K562 (cell line): ENCODE results near the gene OFD1. TPM values are rescaled to one million over a fixed set of nuclear protein-coding genes. Genes with fewer than 3 reads are reported as not detected.

Experiments used
- ATAC-seq: fragments of 200-7000 bp; cut with Tn5 transposase; 3 replicates; pipeline ENCODE4 v1.9.1; 2020; ENCODE audit warnings: moderate library complexity
- BruUV-seq: library from RNA; stranded (reverse); fragments of 400-500 nt; replicated peaks from 2 replicates; lab custom pipeline; 2021; lab: Mats Ljungman, UMichigan
- CTCF ChIA-PET: fragments of 300-600 bp; formaldehyde crosslinking; extraction: SDS; loops from one replicate; lab custom pipeline; 2021; ENCODE audit warnings: low intra/inter-chr PET ratio; lab: Yijun Ruan, JAX
- POLR2A ChIA-PET: fragments of 300-600, 350-650 bp; sonication (Branson Sonifier 250); formaldehyde crosslinking; extraction: SDS; loops from one replicate; lab custom pipeline; 2021; ENCODE audit warnings: antibody characterized with exemption, inconsistent platforms; lab: Yijun Ruan, JAX
- DNase-seq, 4 experiments: peaks; one replicate each; pipeline versions ENCODE4 v3.0.0 to v3.0.0-alpha.2; 2011 to 2018; ENCODE audit warnings: low spot score in 3 of 4, mixed read lengths in 3 of 4; ENCODE audit errors: extremely low read depth in 1 of 4
- FAIRE-seq: peaks from 2 replicates; lab custom pipeline; 2011; peaks lifted over from hg19 to GRCh38; lab: Jason Lieb, UNC
- H2AFZ ChIP-seq: 2 replicates; pipeline ENCODE4 v1.6.0; 2011; ENCODE audit warnings: low read depth, low read length, control low read depth, inconsistent platforms
- H3K27ac ChIP-seq: fragments of 200-600 bp; 3 replicates; pipeline ENCODE4 v1.8.0; 2011; ENCODE audit warnings: low read depth, mild to moderate bottlenecking, control low read depth, inconsistent platforms, low read length, moderate library complexity, mixed read lengths; ENCODE audit errors: extremely low read depth
- H3K27me3 ChIP-seq, 2 experiments: fragments of 300-600 bp in 1 of 2; 2 replicates in 1 of 2; 3 replicates in 1 of 2; pipeline versions ENCODE4 v1.6.0 to v1.8.0; 2011; ENCODE audit warnings: inconsistent platforms in 2 of 2, low read length in 2 of 2, mild to moderate bottlenecking in 1 of 2, mixed read lengths in 1 of 2, moderate library complexity in 1 of 2; ENCODE audit not compliant: control insufficient read depth in 2 of 2, insufficient read depth in 2 of 2
- H3K36me3 ChIP-seq: fragments of 300-600 bp; 3 replicates; pipeline ENCODE4 v1.8.0; 2011; ENCODE audit warnings: mild to moderate bottlenecking, low read length, inconsistent platforms; ENCODE audit not compliant: control insufficient read depth, insufficient read depth
- H3K4me1 ChIP-seq, 2 experiments: fragments of 200-600 bp in 1 of 2; replicated peaks in 1 of 2; 2 replicates in 1 of 2; 3 replicates in 1 of 2; pipeline versions ENCODE4 v1.5.1 to v1.8.0; 2011; ENCODE audit warnings: inconsistent platforms in 2 of 2, low read length in 2 of 2, mild to moderate bottlenecking in 1 of 2, mixed read lengths in 1 of 2, moderate library complexity in 1 of 2; ENCODE audit not compliant: control insufficient read depth in 2 of 2, insufficient read depth in 2 of 2
- H3K4me2 ChIP-seq: 2 replicates; pipeline ENCODE4 v1.6.1; 2011; ENCODE audit warnings: low read length, control low read depth, inconsistent platforms, mixed read lengths; ENCODE audit not compliant: insufficient read depth
- H3K4me3 ChIP-seq: fragments of 200-600 bp; sonication (generic), shearing (Covaris generic); 2 replicates; pipeline ENCODE4 v1.5.1; 2016; ENCODE audit warnings: control low read depth, inconsistent platforms
- H3K79me2 ChIP-seq: fragments of 200-600 bp; 3 replicates; pipeline ENCODE4 v1.8.0; 2011; ENCODE audit warnings: low read length, inconsistent platforms; ENCODE audit not compliant: control insufficient read depth, insufficient read depth
- H3K9ac ChIP-seq, 2 experiments: 2 replicates each; pipeline versions ENCODE4 v1.6.0 to v1.6.1; 2011; ENCODE audit warnings: low read depth in 2 of 2, low read length in 2 of 2, control low read depth in 1 of 2, inconsistent platforms in 1 of 2, mild to moderate bottlenecking in 1 of 2, mixed read lengths in 1 of 2; ENCODE audit not compliant: insufficient read depth in 1 of 2
- H3K9me1 ChIP-seq: one replicate; pipeline ENCODE4 v1.6.0; 2011; ENCODE audit warnings: inconsistent platforms, mild to moderate bottlenecking, low read length, moderate library complexity; ENCODE audit not compliant: control insufficient read depth, insufficient read depth
- H3K9me3 ChIP-seq: replicated peaks from 2 replicates; pipeline ENCODE4 v1.5.1; 2011; ENCODE audit warnings: low read depth, low read length, inconsistent platforms; ENCODE audit not compliant: control insufficient read depth, insufficient read depth
- H4K20me1 ChIP-seq: replicated peaks from 2 replicates; pipeline ENCODE4 v1.6.1; 2011; ENCODE audit warnings: low read length, inconsistent platforms, mixed read lengths; ENCODE audit not compliant: control insufficient read depth, insufficient read depth
- CCAR2 ChIP-seq: fragments of 200-400 bp; formaldehyde crosslinking; IDR thresholded peaks from 2 replicates; pipeline ENCODE4 v1.6.1; 2017; ENCODE audit warnings: mild to moderate bottlenecking, low read depth, low read length
- FOXM1 ChIP-seq, 2 experiments: fragments of 450-650 bp in 1 of 2; sonication (generic) in 1 of 2; formaldehyde crosslinking in 1 of 2; IDR thresholded peaks; 2 replicates each; pipeline versions ENCODE4 v1.6.1 to v1.9.0; 2017 to 2022; ENCODE audit warnings: low read depth in 2 of 2, mild to moderate bottlenecking in 2 of 2, missing genetic modification reagents in 1 of 2, moderate library complexity in 1 of 2
- L3MBTL2 ChIP-seq: fragments of 450-650 bp; IDR thresholded peaks from 2 replicates; pipeline ENCODE4 v1.6.1; 2016; ENCODE audit warnings: mild to moderate bottlenecking, moderate library complexity
- MXI1 ChIP-seq: IDR thresholded peaks from 2 replicates; pipeline ENCODE4 v1.6.1; 2011; ENCODE audit warnings: low read depth, mild to moderate bottlenecking, improper control_type of control experiment, low read length
- PTTG1 ChIP-seq: fragments of 450-650 bp; IDR thresholded peaks from 2 replicates; pipeline ENCODE4 v1.6.1; 2016; ENCODE audit warnings: low read depth, mild to moderate bottlenecking, missing genetic modification characterization, missing compliant biosample characterization
- TFAM ChIP-seq: fragments of 250-450 bp; sonication (Bioruptor Pico); conservative IDR thresholded peaks from 2 replicates; pipeline ENCODE4 v1.5.0; 2021; ENCODE audit warnings: mild to moderate bottlenecking, moderate library complexity
- TGIF2 ChIP-seq: sonication (generic); formaldehyde crosslinking; IDR thresholded peaks from 2 replicates; pipeline ENCODE4 v1.8.1; 2022; ENCODE audit warnings: mild to moderate bottlenecking, missing genetic modification reagents, moderate library complexity
- ZBTB1 ChIP-seq: sonication (generic); formaldehyde crosslinking; IDR thresholded peaks from 2 replicates; pipeline ENCODE4 v1.8.1; 2023; ENCODE audit warnings: missing genetic modification reagents, low read depth, mild to moderate bottlenecking, borderline replicate concordance
- ZC3H4 ChIP-seq: sonication (generic); formaldehyde crosslinking; IDR thresholded peaks from 2 replicates; pipeline ENCODE4 v1.9.0; 2021; ENCODE audit warnings: missing genetic modification reagents, borderline replicate concordance
- ZFP1 ChIP-seq: fragments of 450-650 bp; formaldehyde crosslinking; IDR thresholded peaks from 2 replicates; pipeline ENCODE4 v1.4.0; 2020; ENCODE audit warnings: mild to moderate bottlenecking, mixed read lengths
- ZKSCAN3 ChIP-seq: fragments of 250-450 bp; sonication (Bioruptor Pico); IDR thresholded peaks from 2 replicates; pipeline ENCODE4 v1.4.0; 2020
- ZNF318 ChIP-seq, 2 experiments: fragments of 450-650 bp; IDR thresholded peaks; 2 replicates each; pipeline ENCODE4 v1.6.1; 2016; ENCODE audit warnings: mild to moderate bottlenecking in 2 of 2, borderline replicate concordance in 1 of 2, low read depth in 1 of 2, moderate library complexity in 1 of 2
- ZNF431 ChIP-seq: sonication (generic); formaldehyde crosslinking; IDR thresholded peaks from 2 replicates; pipeline ENCODE4 v1.8.0; 2022; ENCODE audit warnings: mild to moderate bottlenecking, missing genetic modification reagents
- WGBS: fragments of 100-300 bp; shearing (Covaris generic); methylation state at CpG from one replicate; pipeline ENCODE4 v1.1.6; 2016; ENCODE audit warnings: low coverage, mixed read lengths; ENCODE audit not compliant: insufficient coverage; ENCODE audit errors: missing lambda C conversion rate; 5-methylcytosine and 5-hydroxymethylcytosine counted together
- in situ Hi-C: fragments of 300-500 bp; cut with MboI; formaldehyde crosslinking; loops from 4 replicates; pipeline ENCODE4 v1.15.0; 2018; ENCODE audit warnings: inconsistent platforms, mixed read lengths
- intact Hi-C: fragments of 100-400 bp; cut with micrococcal nuclease; formaldehyde crosslinking; loops from 2 replicates; pipeline ENCODE4 v1.14.2; 2022
- polyA plus RNA-seq, 8 experiments: library from polyadenylated mRNA; depleted of rRNA in 4 of 8; stranded (reverse) in 5 of 8; unstranded in 3 of 8; fragments of >200 nt; fragmentation: Nextera tagmentation in 2 of 8; fragmentation: Illumina TruSeq in 1 of 8; extraction: Ambion mirVana in 2 of 8; extraction: Trizol in 1 of 8; gene quantifications; 2 replicates each; pipeline versions ENCODE4 v1.2.1 to v1.2.3, GENCODE V29; 2011 to 2014; ENCODE audit warnings: inconsistent platforms in 1 of 8, missing spikeins in 1 of 8
- total RNA-seq, 7 experiments: library from RNA; depleted of rRNA in 6 of 7; stranded (reverse); fragments of >200 nt in 6 of 7; fragmentation: Illumina TruSeq in 2 of 7; extraction: Trizol in 2 of 7; gene quantifications; 2 replicates each; pipeline versions ENCODE4 v1.2.1 to v1.2.3, GENCODE V29; 2011 to 2021; ENCODE audit warnings: low replicate concordance in 1 of 7
- TF ChIP-seq, protein P1 (sequence below): sonication (generic); formaldehyde crosslinking; IDR thresholded peaks from 2 replicates; pipeline ENCODE4 v1.8.0; 2023; ENCODE audit warnings: mild to moderate bottlenecking, missing genetic modification reagents

OFD1 gene
- total and polyA plus RNA-seq, 9 of the 15 experiments (the other 6 are each of a cell fraction or from before 2014, with no cell fraction given) = 22.0 to 49.1 (median 30.2) TPM

DNA sequence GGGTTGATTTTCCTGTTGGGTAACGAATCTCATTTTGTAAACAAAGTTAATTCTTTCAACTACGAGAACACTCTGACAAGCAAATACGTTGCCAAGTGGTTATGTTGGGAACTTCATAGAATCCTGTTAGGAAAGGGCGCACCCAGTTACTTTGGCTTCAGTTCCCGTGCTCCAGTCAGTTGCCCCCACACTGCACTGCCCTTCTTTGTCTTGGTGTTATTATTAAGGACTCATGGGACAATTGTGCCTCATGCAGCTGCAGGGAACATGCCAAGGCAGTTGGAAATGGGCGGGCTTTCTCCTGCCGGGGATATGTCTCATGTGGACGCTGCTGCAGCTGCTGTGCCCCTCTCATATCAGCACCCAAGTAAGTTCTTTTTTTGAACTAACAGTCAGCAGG is 28.9 kb downstream of the OFD1 start:
- Histone ChIP-seq H4K20me1 (no peaks in the 10 kb centered on the region), H3K27me3 (no peaks in the 10 kb centered on the region), H3K9me3 (no peaks in the 10 kb centered on the region), H3K79me2 (no peaks in the 10 kb centered on the region), H3K4me1 (no peaks in the 10 kb centered on the region), H2AFZ (no peak overlapping the region), H3K4me3 (no peak overlapping the region), H3K27ac (no peak overlapping the region), H3K9me1 (no peaks in the 10 kb centered on the region), H3K36me3 (peaks cover 84% of the 10 kb centered on the region; the same call in 2 of the 3 replicates), H3K9ac (no peak overlapping the region), H3K4me2 (no peak overlapping the region)
- ChIA-PET POLR2A (interaction anchor here (0.8 kb wide), 1 partner anchor 13 kb away, joined by 3 read pairs; no protein-coding TSS in a partner anchor), CTCF (no interaction called here)
- no TSS peak for BruUV-seq
- in situ Hi-C loops (loop anchor here (10.0 kb wide), 1 partner anchor 271 kb away; no protein-coding TSS in a partner anchor), intact Hi-C loops (no loop called here)
- 88% methylated on average over 5 of the region's 8 CpGs for WGBS
- DNase-seq (no peak), FAIRE-seq (no peak), ATAC-seq (no peak)
- TF ChIP-seq ZNF431 (CRISPR knock-in tag) = no peak
- no peak for TF ChIP-seq TGIF2 (CRISPR knock-in tag)
- TF ChIP-seq L3MBTL2 = no peak
- no peak for TF ChIP-seq CCAR2
- TF ChIP-seq TFAM = no peak
- no peak for TF ChIP-seq ZBTB1 (CRISPR knock-in tag)
- no peak for TF ChIP-seq PTTG1 (tag)
- no peak for TF ChIP-seq ZKSCAN3 (CRISPR knock-in tag)
- TF ChIP-seq ZNF318 (IDR thresholded peaks at IDR 0.05; ENCODE audit: borderline replicate concordance in 1 of 2, low read depth in 1 of 2) = no peak
- TF ChIP-seq ZFP1 (CRISPR knock-in tag) = no peak
- no peak for TF ChIP-seq FOXM1 (IDR thresholded peaks at IDR 0.05; ENCODE audit: low read depth)
- no peak for TF ChIP-seq FOXM1 (CRISPR knock-in tag; IDR thresholded peaks at IDR 0.05; ENCODE audit: low read depth)
- no peak for TF ChIP-seq MXI1
- TF ChIP-seq, protein P1, sequence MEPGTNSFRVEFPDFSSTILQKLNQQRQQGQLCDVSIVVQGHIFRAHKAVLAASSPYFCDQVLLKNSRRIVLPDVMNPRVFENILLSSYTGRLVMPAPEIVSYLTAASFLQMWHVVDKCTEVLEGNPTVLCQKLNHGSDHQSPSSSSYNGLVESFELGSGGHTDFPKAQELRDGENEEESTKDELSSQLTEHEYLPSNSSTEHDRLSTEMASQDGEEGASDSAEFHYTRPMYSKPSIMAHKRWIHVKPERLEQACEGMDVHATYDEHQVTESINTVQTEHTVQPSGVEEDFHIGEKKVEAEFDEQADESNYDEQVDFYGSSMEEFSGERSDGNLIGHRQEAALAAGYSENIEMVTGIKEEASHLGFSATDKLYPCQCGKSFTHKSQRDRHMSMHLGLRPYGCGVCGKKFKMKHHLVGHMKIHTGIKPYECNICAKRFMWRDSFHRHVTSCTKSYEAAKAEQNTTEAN (CRISPR knock-in tag) = no peak
- no peak for TF ChIP-seq ZC3H4
